Prostate gland (tissue), 2 donors: ENCODE measurements around the gene FARS2.

ENCODE experiments used
- POLR2A ChIP-seq: fragments of 450-650 bp; IDR thresholded peaks from one replicate; pipeline ENCODE4 v1.6.1; 2016; ENCODE audit warnings: antibody characterized with exemption, mild to moderate bottlenecking
- POLR2AphosphoS5 ChIP-seq: sonication (generic); formaldehyde crosslinking; IDR thresholded peaks from one replicate; pipeline ENCODE4 v1.6.1; 2017; ENCODE audit warnings: antibody characterized with exemption
- TF ChIP-seq, protein P1 (sequence below), 4 experiments: fragments of 200-600 bp in 2 of 4; fragments of 450-650 bp in 2 of 4; sonication (generic) in 2 of 4; IDR thresholded peaks; 1 replicate in 3 of 4; 2 replicates in 1 of 4; pipeline ENCODE4 v1.5.1; 2016 to 2019; ENCODE audit warnings: antibody characterized with exemption in 4 of 4, mild to moderate bottlenecking in 2 of 4, moderate library complexity in 2 of 4

DNA sequence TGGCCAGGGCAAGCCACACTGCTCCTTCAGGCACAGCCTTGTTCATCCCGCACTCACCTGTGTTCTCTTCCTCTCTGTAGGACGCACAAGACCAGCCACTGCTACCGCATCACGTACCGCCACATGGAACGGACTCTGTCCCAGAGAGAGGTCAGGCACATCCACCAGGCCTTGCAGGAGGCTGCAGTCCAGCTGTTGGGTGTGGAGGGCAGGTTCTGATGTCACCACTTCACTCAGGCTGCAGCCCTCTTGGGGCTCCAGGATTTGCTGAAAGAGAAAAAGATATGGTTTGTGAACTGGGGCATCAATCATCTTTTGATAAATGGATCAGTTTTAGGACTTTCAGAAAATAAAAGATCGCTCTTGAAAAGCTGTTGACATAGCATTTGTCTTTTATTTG is 509.9 kb downstream of the FARS2 start:
- TF ChIP-seq, protein P1, sequence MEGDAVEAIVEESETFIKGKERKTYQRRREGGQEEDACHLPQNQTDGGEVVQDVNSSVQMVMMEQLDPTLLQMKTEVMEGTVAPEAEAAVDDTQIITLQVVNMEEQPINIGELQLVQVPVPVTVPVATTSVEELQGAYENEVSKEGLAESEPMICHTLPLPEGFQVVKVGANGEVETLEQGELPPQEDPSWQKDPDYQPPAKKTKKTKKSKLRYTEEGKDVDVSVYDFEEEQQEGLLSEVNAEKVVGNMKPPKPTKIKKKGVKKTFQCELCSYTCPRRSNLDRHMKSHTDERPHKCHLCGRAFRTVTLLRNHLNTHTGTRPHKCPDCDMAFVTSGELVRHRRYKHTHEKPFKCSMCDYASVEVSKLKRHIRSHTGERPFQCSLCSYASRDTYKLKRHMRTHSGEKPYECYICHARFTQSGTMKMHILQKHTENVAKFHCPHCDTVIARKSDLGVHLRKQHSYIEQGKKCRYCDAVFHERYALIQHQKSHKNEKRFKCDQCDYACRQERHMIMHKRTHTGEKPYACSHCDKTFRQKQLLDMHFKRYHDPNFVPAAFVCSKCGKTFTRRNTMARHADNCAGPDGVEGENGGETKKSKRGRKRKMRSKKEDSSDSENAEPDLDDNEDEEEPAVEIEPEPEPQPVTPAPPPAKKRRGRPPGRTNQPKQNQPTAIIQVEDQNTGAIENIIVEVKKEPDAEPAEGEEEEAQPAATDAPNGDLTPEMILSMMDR (IDR thresholded peaks at IDR 0.05) = no peak
- TF ChIP-seq POLR2A (no peak), POLR2AphosphoS5 (no peak)
